GM12878 (cell line): ENCODE results near the gene SMIM20.

Experiments used
- CBX5 ChIP-seq: sonication (generic); IDR thresholded peaks from 2 replicates; pipeline ENCODE4 v1.6.1; 2016; ENCODE audit warnings: low read depth, moderate library complexity, mild to moderate bottlenecking, inconsistent platforms
- CEBPB ChIP-seq, 2 experiments: fragments of 150-350 bp in 1 of 2; IDR thresholded peaks; 2 replicates each; pipeline ENCODE4 v1.6.1; 2012 to 2014; ENCODE audit warnings: low read depth in 2 of 2, low read length in 2 of 2, borderline replicate concordance in 1 of 2, inconsistent platforms in 1 of 2
- CTCF ChIP-seq, 3 experiments: IDR thresholded peaks in 2 of 3; conservative IDR thresholded peaks in 1 of 3; 2 replicates each; pipeline ENCODE4 v1.5.1; 2011; ENCODE audit warnings: low read depth in 3 of 3, low read length in 3 of 3, mild to moderate bottlenecking in 3 of 3, control low read depth in 2 of 3, moderate library complexity in 2 of 3, inconsistent platforms in 1 of 3, mixed read lengths in 1 of 3; ENCODE audit not compliant: control insufficient read depth in 2 of 3, insufficient read depth in 1 of 3; ENCODE audit errors: extremely low read depth in 1 of 3
- EP300 ChIP-seq, 2 experiments: fragments of 150-350 bp in 1 of 2; IDR thresholded peaks; 2 replicates each; pipeline ENCODE4 v1.6.1; 2011 to 2012; ENCODE audit warnings: low read depth in 2 of 2, low read length in 2 of 2, borderline replicate concordance in 1 of 2, improper control_type of control experiment in 1 of 2, inconsistent platforms in 1 of 2; ENCODE audit not compliant: control insufficient read depth in 1 of 2
- ETV6 ChIP-seq, 2 experiments: fragments of 450-650 bp in 1 of 2; IDR thresholded peaks in 1 of 2; conservative IDR thresholded peaks in 1 of 2; 2 replicates each; pipeline ENCODE4 v1.6.1; 2014; ENCODE audit warnings: antibody characterized with exemption in 1 of 2, borderline replicate concordance in 1 of 2, low read depth in 1 of 2, mild to moderate bottlenecking in 1 of 2, moderate library complexity in 1 of 2
- JUND ChIP-seq: IDR thresholded peaks from 2 replicates; pipeline ENCODE4 v1.6.1; 2012; ENCODE audit warnings: low read depth, mild to moderate bottlenecking, low read length, improper control_type of control experiment, moderate library complexity
- MAX ChIP-seq: IDR thresholded peaks from 2 replicates; pipeline ENCODE4 v1.6.1; 2012; ENCODE audit warnings: low read depth, low read length, improper control_type of control experiment
- RAD21 ChIP-seq: IDR thresholded peaks from 2 replicates; pipeline ENCODE4 v1.6.1; 2011; ENCODE audit warnings: mild to moderate bottlenecking, low read depth, low read length, moderate library complexity; ENCODE audit not compliant: insufficient read depth
- RAD51 ChIP-seq: fragments of 450-650 bp; IDR thresholded peaks from 2 replicates; pipeline ENCODE4 v1.6.1; 2016; ENCODE audit warnings: moderate library complexity, mild to moderate bottlenecking, inconsistent platforms
- TCF3 ChIP-seq: IDR thresholded peaks from 2 replicates; pipeline ENCODE4 v1.6.1; 2012; ENCODE audit warnings: low read depth, mild to moderate bottlenecking, low read length, borderline replicate concordance; ENCODE audit not compliant: insufficient read depth
- USF1 ChIP-seq: IDR thresholded peaks from 2 replicates; pipeline ENCODE4 v1.6.1; 2011; ENCODE audit warnings: borderline replicate concordance, low read depth, mild to moderate bottlenecking, moderate library complexity, mixed read lengths, low read length; ENCODE audit not compliant: insufficient read depth; ENCODE audit errors: extremely low read length
- YY1 ChIP-seq: IDR thresholded peaks from 2 replicates; pipeline ENCODE4 v1.6.1; 2011; ENCODE audit warnings: low read depth, mild to moderate bottlenecking, low read length
- ZNF24 ChIP-seq: fragments of 450-650 bp; IDR thresholded peaks from 2 replicates; pipeline ENCODE4 v1.6.1; 2017; ENCODE audit warnings: antibody characterized with exemption, mild to moderate bottlenecking
- TF ChIP-seq, protein P1 (sequence below): fragments of 450-650 bp; formaldehyde crosslinking; IDR thresholded peaks from 2 replicates; pipeline ENCODE4 v1.4.0; 2020; ENCODE audit warnings: mild to moderate bottlenecking, moderate library complexity

DNA sequence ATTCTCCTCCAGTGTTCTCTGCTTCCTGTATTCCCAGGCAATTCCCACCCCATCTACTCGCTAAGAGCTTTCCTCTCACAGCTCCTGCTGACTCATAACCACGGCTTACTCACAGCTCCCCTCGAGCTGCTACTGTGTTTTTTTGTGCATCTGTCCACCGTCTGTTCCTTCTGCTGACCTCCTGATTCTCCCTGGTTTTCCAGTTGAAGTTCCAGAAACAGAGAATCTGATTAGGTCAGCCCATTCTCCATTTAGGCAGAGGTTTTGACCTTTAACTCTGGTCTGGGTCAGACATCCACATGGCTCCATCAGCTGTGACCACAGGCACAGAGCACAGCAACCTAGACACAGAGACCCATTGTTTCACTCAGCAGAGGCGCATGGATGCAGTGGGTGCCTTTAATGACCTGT is 5.5 kb upstream of the SMIM20 start:
- no peak for TF ChIP-seq YY1
- no peak for TF ChIP-seq EP300 (IDR thresholded peaks at IDR 0.05; ENCODE audit: borderline replicate concordance in 1 of 2, control insufficient read depth in 1 of 2, low read depth in 2 of 2, low read length in 2 of 2)
- TF ChIP-seq RAD51, result no peak
- TF ChIP-seq MAX, result no peak
- TF ChIP-seq USF1, result no peak
- TF ChIP-seq, protein P1, sequence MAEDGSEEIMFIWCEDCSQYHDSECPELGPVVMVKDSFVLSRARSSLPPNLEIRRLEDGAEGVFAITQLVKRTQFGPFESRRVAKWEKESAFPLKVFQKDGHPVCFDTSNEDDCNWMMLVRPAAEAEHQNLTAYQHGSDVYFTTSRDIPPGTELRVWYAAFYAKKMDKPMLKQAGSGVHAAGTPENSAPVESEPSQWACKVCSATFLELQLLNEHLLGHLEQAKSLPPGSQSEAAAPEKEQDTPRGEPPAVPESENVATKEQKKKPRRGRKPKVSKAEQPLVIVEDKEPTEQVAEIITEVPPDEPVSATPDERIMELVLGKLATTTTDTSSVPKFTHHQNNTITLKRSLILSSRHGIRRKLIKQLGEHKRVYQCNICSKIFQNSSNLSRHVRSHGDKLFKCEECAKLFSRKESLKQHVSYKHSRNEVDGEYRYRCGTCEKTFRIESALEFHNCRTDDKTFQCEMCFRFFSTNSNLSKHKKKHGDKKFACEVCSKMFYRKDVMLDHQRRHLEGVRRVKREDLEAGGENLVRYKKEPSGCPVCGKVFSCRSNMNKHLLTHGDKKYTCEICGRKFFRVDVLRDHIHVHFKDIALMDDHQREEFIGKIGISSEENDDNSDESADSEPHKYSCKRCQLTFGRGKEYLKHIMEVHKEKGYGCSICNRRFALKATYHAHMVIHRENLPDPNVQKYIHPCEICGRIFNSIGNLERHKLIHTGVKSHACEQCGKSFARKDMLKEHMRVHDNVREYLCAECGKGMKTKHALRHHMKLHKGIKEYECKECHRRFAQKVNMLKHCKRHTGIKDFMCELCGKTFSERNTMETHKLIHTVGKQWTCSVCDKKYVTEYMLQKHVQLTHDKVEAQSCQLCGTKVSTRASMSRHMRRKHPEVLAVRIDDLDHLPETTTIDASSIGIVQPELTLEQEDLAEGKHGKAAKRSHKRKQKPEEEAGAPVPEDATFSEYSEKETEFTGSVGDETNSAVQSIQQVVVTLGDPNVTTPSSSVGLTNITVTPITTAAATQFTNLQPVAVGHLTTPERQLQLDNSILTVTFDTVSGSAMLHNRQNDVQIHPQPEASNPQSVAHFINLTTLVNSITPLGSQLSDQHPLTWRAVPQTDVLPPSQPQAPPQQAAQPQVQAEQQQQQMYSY (CRISPR knock-in tag), result no peak
- no peak for TF ChIP-seq JUND
- no peak for TF ChIP-seq RAD21
- no peak for TF ChIP-seq ZNF24
- TF ChIP-seq TCF3, result no peak
- TF ChIP-seq CEBPB (IDR thresholded peaks at IDR 0.05; ENCODE audit: borderline replicate concordance in 1 of 2, low read depth in 2 of 2, low read length in 2 of 2), result no peak
- no peak for TF ChIP-seq CBX5
- no peak for TF ChIP-seq ETV6 (conservative IDR thresholded peaks at IDR 0.05 in 1 of 2, IDR thresholded peaks at IDR 0.05 in 1 of 2; ENCODE audit: borderline replicate concordance in 1 of 2, low read depth in 1 of 2)
- TF ChIP-seq CTCF (IDR thresholded peaks at IDR 0.05 in 2 of 3, conservative IDR thresholded peaks at IDR 0.05 in 1 of 3; ENCODE audit: control insufficient read depth in 2 of 3, extremely low read depth in 1 of 3, insufficient read depth in 1 of 3, low read depth in 3 of 3, low read length in 3 of 3), result no peak
